ENCODE measurements around the gene MEI1. TPM values are rescaled to one million over a fixed set of nuclear protein-coding genes. Genes with fewer than 3 reads are reported as not detected.

MEI1 gene
- total RNA-seq, 6 donors from 2014 or later, result 0.89 to 20.7 (median 5.7) TPM

DNA sequence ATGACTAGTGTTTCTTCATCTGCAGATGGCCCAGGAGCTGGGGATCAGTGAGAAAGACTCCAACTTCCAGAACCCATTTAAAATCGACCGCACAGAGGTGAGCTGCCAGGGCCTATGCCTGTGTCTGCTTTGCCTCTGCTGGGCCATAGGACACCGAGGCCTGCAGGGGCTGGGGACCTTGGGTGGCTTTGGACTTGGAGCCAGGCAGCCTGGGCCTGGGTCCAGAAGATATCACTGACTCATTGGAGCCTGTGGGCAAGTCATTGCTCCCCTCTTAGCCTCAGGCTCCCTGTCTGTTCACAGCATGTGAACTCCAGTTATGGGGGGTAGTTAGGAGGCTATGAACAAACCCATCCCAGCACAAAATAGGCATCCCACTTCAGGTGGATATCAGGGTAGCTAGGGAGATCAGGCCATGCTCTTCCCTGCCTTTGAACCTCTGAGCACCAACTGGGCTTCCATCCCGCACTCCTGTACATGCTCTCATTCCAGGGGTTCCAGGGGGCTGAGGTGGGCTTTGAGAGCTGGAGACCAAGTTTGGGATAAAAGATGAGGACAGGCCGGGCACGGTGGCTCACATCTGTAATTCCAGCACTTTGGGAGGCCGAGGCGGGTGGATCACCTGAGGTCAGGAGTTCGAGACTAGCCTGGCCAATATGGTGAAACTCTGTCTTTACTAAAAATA lies 114.6 kb downstream of the MEI1 start:
- Histone ChIP-seq H3K4me1 (no peaks in the 10 kb centered on the region), H3K9me3 (no peaks in the 10 kb centered on the region), H3K36me3 (peaks cover 0 to 50% (median 8%) of the 10 kb centered on the region in 4 donors), H3K27ac (no peak overlapping the region), H3K27me3 (no peaks in the 10 kb centered on the region), H3K4me3 (no peak overlapping the region)
- 97 to 100% methylated on average over 6 to 8 of the region's 9 CpGs for WGBS, 2 donors
- no peak for DNase-seq
- ATAC-seq (ENCODE audit: low FRiP score in 2 of 2), result no peak
- TF ChIP-seq POLR2AphosphoS5 (IDR thresholded peaks at IDR 0.05) (no peak), EP300 (IDR thresholded peaks at IDR 0.05) (no peak), CTCF (IDR thresholded peaks at IDR 0.05) (no peak), POLR2A (IDR thresholded peaks at IDR 0.05) (no peak)

DNA sequence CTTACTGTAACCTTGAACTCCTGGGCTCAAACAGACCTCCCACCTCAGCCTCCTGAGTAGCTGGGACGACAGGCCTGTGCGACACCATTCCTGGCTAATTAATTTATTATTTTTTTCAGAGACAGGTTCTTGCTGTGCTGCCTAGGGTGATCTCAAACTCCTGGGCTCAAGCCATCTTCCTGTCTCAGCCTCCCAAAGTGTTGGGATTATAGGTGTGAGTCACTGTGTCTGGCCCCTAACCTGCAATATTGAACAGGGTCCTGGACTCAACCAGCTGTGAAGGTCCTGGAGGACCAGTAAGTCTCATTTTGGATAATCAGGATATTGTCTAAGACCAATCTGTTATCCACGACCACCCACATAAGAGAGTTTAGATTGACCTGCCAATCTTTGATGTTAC lies 116.4 kb downstream of the MEI1 start:
- no peaks in the 10 kb centered on the region for H3K27me3 ChIP-seq
- H3K4me1 ChIP-seq, result no peaks in the 10 kb centered on the region
- no peak overlapping the region for H3K27ac ChIP-seq
- TF ChIP-seq POLR2A (IDR thresholded peaks at IDR 0.05), result no peak
- no peak for TF ChIP-seq EP300 (IDR thresholded peaks at IDR 0.05)
- TF ChIP-seq CTCF (IDR thresholded peaks at IDR 0.05), result no peak
- TF ChIP-seq POLR2AphosphoS5 (IDR thresholded peaks at IDR 0.05), result no peak
- no peak for ATAC-seq (ENCODE audit: low FRiP score in 2 of 2)
- H3K4me3 ChIP-seq, result no peak overlapping the region
- no peak for DNase-seq
- 95 to 99% methylated on average over 3 of the region's 3 CpGs for WGBS, 2 donors
- peaks cover 0 to 40% (median 4%) of the 10 kb centered on the region in 4 donors for H3K36me3 ChIP-seq
- H3K9me3 ChIP-seq, result no peaks in the 10 kb centered on the region

DNA sequence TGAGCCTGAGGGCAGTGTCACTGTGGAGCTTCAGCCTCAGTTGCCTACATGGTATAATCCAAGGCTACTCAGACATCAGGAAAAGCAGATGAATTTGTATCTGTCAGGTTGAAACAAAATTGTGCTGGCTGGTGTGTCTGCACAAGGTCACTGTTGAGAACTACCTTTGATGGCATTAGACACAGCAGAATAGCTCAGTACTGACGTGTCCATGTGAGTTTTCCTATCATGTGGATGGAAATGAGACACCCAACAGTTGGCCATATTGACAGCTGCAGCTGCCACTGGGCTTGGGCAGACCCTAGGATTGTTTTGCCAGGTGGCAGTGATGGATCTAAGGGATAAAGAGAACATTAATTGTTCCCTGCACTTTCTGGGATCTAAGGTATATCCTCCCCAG lies 116.9 kb downstream of the MEI1 start:
- DNase-seq, result no peak
- H3K36me3 ChIP-seq, result peaks cover 0 to 34% (median 4%) of the 10 kb centered on the region in 4 donors
- WGBS, 2 donors, result 94 to 100% methylated on average over 1 of the region's 1 CpG
- no peaks in the 10 kb centered on the region for H3K4me1 ChIP-seq
- no peak overlapping the region for H3K27ac ChIP-seq
- no peak for ATAC-seq (ENCODE audit: low FRiP score in 2 of 2)
- no peaks in the 10 kb centered on the region for H3K27me3 ChIP-seq
- no peaks in the 10 kb centered on the region for H3K9me3 ChIP-seq
- no peak overlapping the region for H3K4me3 ChIP-seq
- TF ChIP-seq POLR2A (IDR thresholded peaks at IDR 0.05) (no peak), POLR2AphosphoS5 (IDR thresholded peaks at IDR 0.05) (no peak), CTCF (IDR thresholded peaks at IDR 0.05) (no peak), EP300 (IDR thresholded peaks at IDR 0.05) (no peak)

GRCh38 chr22:41816871-41817270 lies 117.6 kb downstream of the MEI1 start:
- Histone ChIP-seq H3K4me3 (no peak overlapping the region), H3K9me3 (no peaks in the 10 kb centered on the region), H3K27me3 (no peaks in the 10 kb centered on the region), H3K27ac (no peak overlapping the region), H3K36me3 (peaks cover 0 to 29% (median 4%) of the 10 kb centered on the region in 4 donors), H3K4me1 (no peaks in the 10 kb centered on the region)
- ATAC-seq (ENCODE audit: low FRiP score in 2 of 2) (no peak), DNase-seq (no peak)
- 86 to 97% methylated on average over 2 of the region's 2 CpGs for WGBS, 2 donors
- TF ChIP-seq POLR2AphosphoS5 (IDR thresholded peaks at IDR 0.05), result no peak
- TF ChIP-seq EP300 (IDR thresholded peaks at IDR 0.05), result no peak
- no peak for TF ChIP-seq CTCF (IDR thresholded peaks at IDR 0.05)
- TF ChIP-seq POLR2A (IDR thresholded peaks at IDR 0.05), result no peak

DNA sequence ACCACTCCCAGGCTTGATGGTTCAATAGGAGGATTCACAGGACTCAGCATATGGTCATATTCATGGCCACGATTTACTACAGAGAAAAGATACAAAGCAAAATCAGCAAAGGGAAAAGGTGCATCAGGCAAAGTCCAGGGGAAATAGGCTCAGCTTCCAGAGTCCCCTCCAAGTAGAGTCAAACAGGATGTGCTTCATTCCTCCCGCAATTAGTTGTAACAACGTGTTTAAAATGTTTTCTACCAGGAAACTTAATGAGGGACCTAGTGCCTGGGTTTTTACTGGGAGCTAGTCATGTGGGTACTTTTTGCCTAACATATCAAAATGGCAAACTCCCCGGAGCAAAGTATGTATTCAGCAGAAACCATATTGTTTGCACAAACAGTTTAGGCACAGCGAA lies 118.7 kb downstream of the MEI1 start:
- TF ChIP-seq EP300 (IDR thresholded peaks at IDR 0.05), result no peak
- TF ChIP-seq POLR2AphosphoS5 (IDR thresholded peaks at IDR 0.05), result no peak
- no peak for TF ChIP-seq CTCF (IDR thresholded peaks at IDR 0.05)
- no peak for TF ChIP-seq POLR2A (IDR thresholded peaks at IDR 0.05)
- Histone ChIP-seq H3K4me3 (no peak overlapping the region), H3K36me3 (peaks cover 0 to 27% (median 4%) of the 10 kb centered on the region in 4 donors), H3K4me1 (no peaks in the 10 kb centered on the region), H3K27me3 (no peaks in the 10 kb centered on the region), H3K27ac (no peak overlapping the region), H3K9me3 (no peaks in the 10 kb centered on the region)
- ATAC-seq (ENCODE audit: low FRiP score in 2 of 2) (no peak), DNase-seq (no peak)
- WGBS, 2 donors, result 80 to 91% methylated on average over 5 of the region's 5 CpGs

All from upper lobe of left lung (tissue), 6 donors.